Stimulated activated naive B cell treated with anti-CD40 and anti-IgM and Interleukin-4, amounts not matched to agents 10 μg/mL and 1 μg/mL and 100 μg/mL, for 72 hours (primary cell): ENCODE measurements around the gene PHYHD1.

Experiments
- ATAC-seq, 2 donors: fragments of 150-1000 bp; cut with Tn5 transposase; replicated peaks; 2 replicates each; pipeline ENCODE4 v1.10.0; 2021; ENCODE audit warnings: moderate library complexity in 1 of 2
- DNase-seq: peaks from one replicate; pipeline ENCODE4 v3.0.0; 2021
- H3K27ac Mint-ChIP-seq: one replicate; pipeline ENCODE4 v1.8.0; 2022; ENCODE audit warnings: mild to moderate bottlenecking, mixed read lengths
- H3K27me3 Mint-ChIP-seq, 2 donors: one replicate each; pipeline ENCODE4 v1.8.0; 2022; ENCODE audit warnings: mixed read lengths in 2 of 2
- H3K36me3 Mint-ChIP-seq, 2 donors: one replicate each; pipeline ENCODE4 v1.8.0; 2022; ENCODE audit warnings: mixed read lengths in 2 of 2, mild to moderate bottlenecking in 1 of 2
- H3K4me1 Mint-ChIP-seq, 2 donors: one replicate each; pipeline ENCODE4 v1.8.0; 2022; ENCODE audit warnings: mixed read lengths in 2 of 2, mild to moderate bottlenecking in 1 of 2
- H3K4me3 Mint-ChIP-seq, 2 donors: one replicate each; pipeline ENCODE4 v1.8.0; 2022; ENCODE audit warnings: mild to moderate bottlenecking in 2 of 2, mixed read lengths in 2 of 2, moderate library complexity in 1 of 2
- H3K9me3 Mint-ChIP-seq, 2 donors: one replicate each; pipeline ENCODE4 v1.8.0; 2022; ENCODE audit warnings: mixed read lengths in 2 of 2, mild to moderate bottlenecking in 1 of 2

The PHYHD1 gene

DNA sequence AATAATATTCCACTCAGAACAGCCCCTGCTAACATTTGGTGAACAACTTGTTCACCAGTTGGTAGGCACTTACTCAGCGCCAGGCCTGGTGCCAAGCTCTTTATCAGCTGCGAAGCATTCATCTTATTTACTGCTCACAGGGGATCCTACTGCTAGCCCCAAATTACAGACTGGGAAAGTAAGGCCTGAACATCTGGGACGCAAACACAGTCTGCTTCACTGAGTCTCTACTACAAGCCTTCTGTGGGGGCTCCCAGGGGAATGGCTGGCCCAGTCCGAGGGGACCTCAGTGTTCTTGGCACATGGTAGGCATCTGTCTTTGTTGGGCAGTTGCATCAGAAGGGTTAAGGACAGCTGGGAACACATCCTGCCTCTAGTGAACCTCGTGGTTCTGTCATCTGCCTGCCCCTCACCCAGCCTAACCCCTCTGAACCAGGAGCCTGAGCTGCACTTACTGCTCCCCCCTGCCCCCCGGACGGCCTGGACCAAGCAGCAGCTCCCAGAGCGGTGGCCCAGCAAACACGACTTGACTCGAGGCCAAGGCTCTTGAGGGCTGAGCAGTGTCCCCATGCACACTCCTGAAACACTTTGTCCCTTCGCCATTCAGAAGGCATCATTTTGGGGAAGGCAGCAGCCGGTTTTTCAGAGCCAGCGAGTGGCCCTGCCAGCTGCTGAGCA, at the start of gene PHYHD1:
TSS of gene PHYHD1 (plus strand) at position 602 of the 678 bp plus-strand sequence. CDS start 1,342 bp downstream, outside the sequence.
- peaks cover 0 to 9% of the 10 kb centered on the region in 2 donors for H3K4me1 Mint-ChIP-seq
- no peak within 1 kb of the TSS for H3K27ac Mint-ChIP-seq
- H3K9me3 Mint-ChIP-seq, result no peaks in the 10 kb centered on the region
- no peak for DNase-seq
- H3K36me3 Mint-ChIP-seq, result peaks cover 13 to 26% of the 10 kb centered on the region in 2 donors
- ATAC-seq, result no peak
- H3K4me3 Mint-ChIP-seq, result peak within 1 kb of the TSS in 1 of 2 donors; percentile 19
- no peaks in the 10 kb centered on the region for H3K27me3 Mint-ChIP-seq

DNA sequence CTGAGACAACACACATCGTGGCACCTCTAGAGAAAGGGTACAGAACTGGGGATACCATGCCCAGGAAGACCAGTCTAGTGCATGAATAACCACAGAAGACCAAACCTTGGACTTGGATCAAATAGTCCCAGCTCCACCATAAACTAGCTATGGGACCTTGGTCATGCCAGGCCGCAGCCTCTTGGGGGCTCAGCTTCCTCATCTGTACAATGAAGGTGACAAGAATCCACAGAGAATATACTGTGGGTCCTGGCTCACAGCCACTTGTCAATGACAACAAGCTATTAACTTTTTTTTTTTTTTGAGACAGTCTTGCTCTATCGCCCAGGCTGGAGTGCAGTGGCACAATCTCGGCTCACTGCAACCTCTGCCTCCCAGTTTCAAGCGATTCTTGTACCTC, 42.9 kb upstream of the PHYHD1 start:
- Mint-ChIP-seq H3K27me3 (no peaks in the 10 kb centered on the region), H3K36me3 (peaks cover 0 to 9% of the 10 kb centered on the region in 2 donors), H3K4me1 (peaks cover 13 to 24% of the 10 kb centered on the region in 2 donors), H3K4me3 (no peak overlapping the region), H3K9me3 (no peaks in the 10 kb centered on the region), H3K27ac (no peak overlapping the region)
- DNase-seq (no peak), ATAC-seq (no peak)

GRCh38 chr9:128881884-128882676, 38.7 kb upstream of the PHYHD1 start, which contains the start of the genes KYAT1 and LRRC8A:
Gene KYAT1, minus strand, starts transcription at chr9:128881950. Its CDS starts 36,545 bp downstream, at chr9:128845405.
Gene LRRC8A, plus strand, starts transcription at chr9:128882133. Its CDS starts 25,032 bp downstream, at chr9:128907165.
- Mint-ChIP-seq H3K36me3 (peaks cover 2 to 18% of the 10 kb centered on the region in 2 donors), H3K27ac (peak within 1 kb of the TSS; percentile 96), H3K27me3 (no peaks in the 10 kb centered on the region), H3K4me3 (peak within 1 kb of the TSS; percentile 93 to 98), H3K9me3 (no peaks in the 10 kb centered on the region), H3K4me1 (peaks cover 26 to 38% of the 10 kb centered on the region in 2 donors)
- DNase-seq, result peak; percentile 97
- peak; percentile 94 to 96 for ATAC-seq

DNA sequence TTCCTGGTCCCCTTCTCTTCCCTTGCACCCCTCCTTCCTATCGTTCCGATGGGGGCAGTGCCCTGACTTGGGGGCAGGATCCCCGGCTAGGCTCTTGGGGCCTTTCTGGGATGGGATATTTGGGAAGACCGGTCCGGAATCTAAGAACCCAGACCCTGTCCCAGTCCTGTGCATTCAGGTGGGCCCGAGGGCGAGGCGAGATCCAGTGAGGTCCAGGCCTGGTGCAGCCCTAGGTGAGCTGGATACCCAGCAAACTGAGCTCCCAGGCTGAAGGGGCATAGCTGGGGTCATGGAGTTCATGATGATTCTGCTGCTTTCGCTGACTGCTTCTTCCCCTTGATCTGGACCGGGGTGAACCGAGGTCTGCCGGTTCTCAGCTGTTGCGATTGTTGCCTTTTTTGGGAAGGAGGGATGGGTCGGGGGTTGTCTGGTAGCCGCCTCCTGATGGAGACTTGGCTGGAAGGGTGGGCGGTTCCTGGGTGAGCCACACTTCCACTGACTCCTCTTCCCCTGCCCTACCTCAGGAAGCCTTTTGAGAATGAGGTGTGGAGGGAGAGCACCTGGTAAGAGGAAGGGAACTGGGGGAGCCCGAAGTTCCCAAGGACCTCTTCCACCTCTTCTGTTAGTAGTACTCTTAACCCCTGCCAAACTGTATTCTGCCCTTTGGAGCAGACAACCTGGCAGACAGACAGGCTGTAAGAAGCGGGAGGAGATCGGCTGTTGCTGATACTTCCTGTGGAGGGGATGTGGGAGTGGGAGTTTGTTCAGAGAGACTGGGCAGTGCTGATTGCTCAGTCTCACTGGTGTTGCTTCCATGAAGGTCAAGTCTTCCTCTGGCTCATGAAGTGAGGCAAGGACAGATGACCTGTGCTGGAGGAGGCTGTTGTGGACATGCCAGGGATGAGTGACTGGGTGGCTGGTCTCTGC, 37.8 kb upstream of the PHYHD1 start:
- Mint-ChIP-seq H3K9me3 (no peaks in the 10 kb centered on the region), H3K36me3 (peaks cover 2 to 14% of the 10 kb centered on the region in 2 donors), H3K4me3 (peak overlapping the region; percentile 93 to 98), H3K27me3 (no peaks in the 10 kb centered on the region), H3K27ac (peak overlapping the region; percentile 94), H3K4me1 (peaks cover 25 to 38% of the 10 kb centered on the region in 2 donors)
- no peak for DNase-seq
- ATAC-seq, result no peak

DNA sequence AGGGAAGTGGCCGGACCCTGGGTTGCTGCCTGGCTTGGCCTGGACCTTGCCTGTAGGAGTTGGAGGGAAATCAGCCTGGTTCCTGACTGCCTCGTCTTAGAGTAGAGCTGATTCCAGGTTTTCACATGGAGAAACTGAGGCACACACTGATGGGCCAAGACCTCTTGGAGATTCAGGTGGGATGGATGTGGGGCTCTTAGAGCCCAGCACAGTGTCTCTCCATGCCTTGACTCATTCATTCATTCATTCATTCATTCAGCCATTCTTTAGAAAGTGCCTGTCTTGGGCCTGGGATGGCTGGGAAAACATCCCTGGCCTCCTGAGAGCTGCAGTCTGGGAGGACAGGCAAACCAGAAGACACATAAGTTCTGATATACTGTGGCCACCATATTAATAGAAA, 36.6 kb upstream of the PHYHD1 start:
- H3K9me3 Mint-ChIP-seq, result no peaks in the 10 kb centered on the region
- H3K27me3 Mint-ChIP-seq, result no peaks in the 10 kb centered on the region
- no peak overlapping the region for H3K4me3 Mint-ChIP-seq
- no peak for DNase-seq
- H3K27ac Mint-ChIP-seq, result peak overlapping the region; percentile 22
- H3K36me3 Mint-ChIP-seq, result peaks cover 9 to 23% of the 10 kb centered on the region in 2 donors
- H3K4me1 Mint-ChIP-seq, result peaks cover 27 to 40% of the 10 kb centered on the region in 2 donors
- no peak for ATAC-seq

DNA sequence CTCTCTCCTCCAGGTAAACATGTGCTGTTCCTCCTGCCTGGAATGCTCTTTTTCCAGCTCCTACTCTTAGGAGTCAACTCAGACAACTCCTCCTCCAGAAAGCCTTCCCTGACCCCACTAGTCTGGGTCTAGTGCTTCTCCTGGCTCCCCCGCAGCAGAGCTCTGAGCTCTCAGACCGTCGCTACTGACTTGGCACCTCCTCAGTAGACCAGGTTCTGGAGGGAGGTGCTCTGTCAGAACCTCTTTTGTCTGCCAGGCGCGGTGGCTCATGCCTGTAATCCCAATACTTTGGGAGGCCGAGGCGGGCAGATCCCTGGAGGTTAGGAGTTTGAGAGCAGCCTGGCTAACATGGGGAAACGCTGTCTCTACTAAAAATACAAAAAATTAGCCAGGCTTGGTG, 35.4 kb upstream of the PHYHD1 start:
- H3K9me3 Mint-ChIP-seq, result no peaks in the 10 kb centered on the region
- peaks cover 9 to 25% of the 10 kb centered on the region in 2 donors for H3K36me3 Mint-ChIP-seq
- no peak for DNase-seq
- H3K27me3 Mint-ChIP-seq, result no peaks in the 10 kb centered on the region
- H3K4me1 Mint-ChIP-seq, result peaks cover 27 to 35% of the 10 kb centered on the region in 2 donors
- no peak overlapping the region for H3K4me3 Mint-ChIP-seq
- ATAC-seq, result no peak
- H3K27ac Mint-ChIP-seq, result peak overlapping the region; percentile 38

GRCh38 chr9:128885798-128886197, 35.0 kb upstream of the PHYHD1 start:
- Mint-ChIP-seq H3K9me3 (no peaks in the 10 kb centered on the region), H3K4me1 (peaks cover 26 to 32% of the 10 kb centered on the region in 2 donors), H3K4me3 (no peak overlapping the region), H3K27me3 (no peaks in the 10 kb centered on the region), H3K36me3 (peaks cover 9 to 28% of the 10 kb centered on the region in 2 donors), H3K27ac (peak overlapping the region; percentile 38)
- ATAC-seq, result no peak
- no peak for DNase-seq

- no peaks in the 10 kb centered on the region for H3K27me3 Mint-ChIP-seq
- no peak for ATAC-seq
- H3K4me1 Mint-ChIP-seq, result peaks cover 24 to 27% of the 10 kb centered on the region in 2 donors
- no peak for DNase-seq
- H3K4me3 Mint-ChIP-seq, result no peak overlapping the region
- H3K36me3 Mint-ChIP-seq, result peaks cover 9 to 28% of the 10 kb centered on the region in 2 donors
- H3K9me3 Mint-ChIP-seq, result no peaks in the 10 kb centered on the region
- H3K27ac Mint-ChIP-seq, result no peak overlapping the region
Measured at GRCh38 chr9:128886211-128886891, 34.4 kb upstream of the PHYHD1 start.

- peaks cover 9 to 28% of the 10 kb centered on the region in 2 donors for H3K36me3 Mint-ChIP-seq
- H3K4me3 Mint-ChIP-seq, result no peak overlapping the region
Measured at GRCh38 chr9:128887049-128887448, 33.7 kb upstream of the PHYHD1 start.

GRCh38 chr9:128887914-128888350, 32.9 kb upstream of the PHYHD1 start:
- H3K36me3 Mint-ChIP-seq, result peaks cover 9 to 28% of the 10 kb centered on the region in 2 donors
- H3K4me3 Mint-ChIP-seq, result no peak overlapping the region
- no peak for DNase-seq
- no peaks in the 10 kb centered on the region for H3K9me3 Mint-ChIP-seq
- no peaks in the 10 kb centered on the region for H3K27me3 Mint-ChIP-seq
- peaks cover 18 to 19% of the 10 kb centered on the region in 2 donors for H3K4me1 Mint-ChIP-seq
- no peak overlapping the region for H3K27ac Mint-ChIP-seq
- ATAC-seq, result no peak

More at GRCh38 chr9:128887049-128887448, 33.7 kb upstream of the PHYHD1 start:
- no peaks in the 10 kb centered on the region for H3K9me3 Mint-ChIP-seq
- DNase-seq (no peak), ATAC-seq (no peak)
- peaks cover 22 to 24% of the 10 kb centered on the region in 2 donors for H3K4me1 Mint-ChIP-seq
- no peaks in the 10 kb centered on the region for H3K27me3 Mint-ChIP-seq
- no peak overlapping the region for H3K27ac Mint-ChIP-seq

GRCh38 chr9:128891321-128892220, 29.2 kb upstream of the PHYHD1 start:
- peaks cover 15 to 19% of the 10 kb centered on the region in 2 donors for H3K36me3 Mint-ChIP-seq
- DNase-seq (no peak), ATAC-seq (no peak)
- H3K27ac Mint-ChIP-seq, result no peak overlapping the region
- no peaks in the 10 kb centered on the region for H3K27me3 Mint-ChIP-seq
- peaks cover 5 to 7% of the 10 kb centered on the region in 2 donors for H3K4me1 Mint-ChIP-seq
- no peak overlapping the region for H3K4me3 Mint-ChIP-seq
- H3K9me3 Mint-ChIP-seq, result no peaks in the 10 kb centered on the region

- DNase-seq (no peak), ATAC-seq (no peak)
- Mint-ChIP-seq H3K9me3 (no peaks in the 10 kb centered on the region), H3K4me3 (no peak overlapping the region), H3K4me1 (peaks cover 5 to 7% of the 10 kb centered on the region in 2 donors), H3K36me3 (peaks cover 17 to 21% of the 10 kb centered on the region in 2 donors), H3K27me3 (no peaks in the 10 kb centered on the region), H3K27ac (no peak overlapping the region)
Measured at GRCh38 chr9:128892221-128892921, 28.4 kb upstream of the PHYHD1 start.
